HepG2 (cell line): ENCODE results near the gene INA. TPM values are rescaled to one million over a fixed set of nuclear protein-coding genes. Genes with fewer than 3 reads are reported as not detected.

ENCODE experiments used
- BCLAF1 ChIP-seq: fragments of 450-650 bp; IDR thresholded peaks from 2 replicates; pipeline ENCODE4 v1.6.1; 2017; ENCODE audit warnings: mild to moderate bottlenecking
- ELK4 ChIP-seq: sonication (generic); formaldehyde crosslinking; IDR thresholded peaks from 2 replicates; pipeline ENCODE4 v1.9.0; 2021; ENCODE audit warnings: missing genetic modification reagents, borderline replicate concordance
- ETV5 ChIP-seq: IDR thresholded peaks from 2 replicates; pipeline ENCODE4 v1.6.1; 2018; ENCODE audit warnings: missing biosample characterization, missing genetic modification reagents, inconsistent platforms, borderline replicate concordance
- IRF2 ChIP-seq: IDR thresholded peaks from 2 replicates; pipeline ENCODE4 v1.6.1; 2018; ENCODE audit warnings: missing genetic modification reagents, missing compliant biosample characterization
- MED1 ChIP-seq: sonication (generic); formaldehyde crosslinking; IDR thresholded peaks from 2 replicates; pipeline ENCODE4 v1.4.0; 2020; ENCODE audit warnings: missing genetic modification reagents
- NR2F2 ChIP-seq: IDR thresholded peaks from 2 replicates; pipeline ENCODE4 v1.6.1; 2012; ENCODE audit warnings: low read depth, inconsistent platforms, borderline replicate concordance
- SIX1 ChIP-seq: sonication (generic); formaldehyde crosslinking; IDR thresholded peaks from 2 replicates; pipeline ENCODE4 v1.4.0; 2020; ENCODE audit warnings: missing genetic modification reagents, borderline replicate concordance
- SP140L ChIP-seq: sonication (generic); formaldehyde crosslinking; IDR thresholded peaks from 2 replicates; pipeline ENCODE4 v1.4.0; 2020; ENCODE audit warnings: missing genetic modification reagents, borderline replicate concordance
- polyA plus RNA-seq, 8 experiments: library from polyadenylated mRNA; depleted of rRNA in 3 of 8; stranded (reverse) in 7 of 8; unstranded in 1 of 8; fragments of >200 nt; fragmentation: Illumina TruSeq in 4 of 8; extraction: Trizol in 4 of 8; gene quantifications; 2 replicates each; pipeline versions ENCODE4 v1.2.1 to v1.2.3, GENCODE V29; 2011 to 2016; ENCODE audit warnings: low read depth in 4 of 8, missing spikeins in 1 of 8, mixed read lengths in 1 of 8; ENCODE audit not compliant: insufficient read depth in 1 of 8
- total RNA-seq, 5 experiments: library from RNA; depleted of rRNA; stranded (reverse); fragments of >200 nt; fragmentation: Illumina TruSeq; extraction: Trizol; gene quantifications; 2 replicates each; pipeline ENCODE4 v1.2.3, GENCODE V29; 2016; ENCODE audit warnings: low read depth in 1 of 5

The INA gene
- total and polyA plus RNA-seq, 2 of the 13 experiments (the other 11 are each of a cell fraction or from before 2014, with no cell fraction given), result 0.04 to 0.13 TPM

GRCh38 chr10:103231047-103231551 lies 45.8 kb upstream of the INA start (continued):
- TF ChIP-seq BCLAF1, result no peak
- 0 out of 2 replicates have a peak, but pooled peaks have one; percentile 52 for TF ChIP-seq SP140L
- no peak for TF ChIP-seq ELK4 (CRISPR knock-in tag)
- peak; percentile 73; the same call in 1 of the 2 replicates for TF ChIP-seq ETV5 (CRISPR knock-in tag)
- TF ChIP-seq IRF2 (CRISPR knock-in tag), result peak; percentile 73; the same call in 1 of the 2 replicates
- TF ChIP-seq NR2F2, result peak; percentile 39; the same call in 1 of the 2 replicates
- TF ChIP-seq SIX1 (CRISPR knock-in tag), result peak; percentile 64; the same call in 1 of the 2 replicates
- TF ChIP-seq MED1 (CRISPR knock-in tag), result peak; percentile 61; the same call in 1 of the 2 replicates
- TF ChIP-seq, all 625 proteins: peak for 80
